Central memory CD4-positive, alpha-beta T cell (primary cell): ENCODE measurements around the gene MRRF.

ENCODE experiments used
- DNase-seq: peaks from one replicate; pipeline ENCODE4 v3.0.0; 2022

MRRF gene

DNA sequence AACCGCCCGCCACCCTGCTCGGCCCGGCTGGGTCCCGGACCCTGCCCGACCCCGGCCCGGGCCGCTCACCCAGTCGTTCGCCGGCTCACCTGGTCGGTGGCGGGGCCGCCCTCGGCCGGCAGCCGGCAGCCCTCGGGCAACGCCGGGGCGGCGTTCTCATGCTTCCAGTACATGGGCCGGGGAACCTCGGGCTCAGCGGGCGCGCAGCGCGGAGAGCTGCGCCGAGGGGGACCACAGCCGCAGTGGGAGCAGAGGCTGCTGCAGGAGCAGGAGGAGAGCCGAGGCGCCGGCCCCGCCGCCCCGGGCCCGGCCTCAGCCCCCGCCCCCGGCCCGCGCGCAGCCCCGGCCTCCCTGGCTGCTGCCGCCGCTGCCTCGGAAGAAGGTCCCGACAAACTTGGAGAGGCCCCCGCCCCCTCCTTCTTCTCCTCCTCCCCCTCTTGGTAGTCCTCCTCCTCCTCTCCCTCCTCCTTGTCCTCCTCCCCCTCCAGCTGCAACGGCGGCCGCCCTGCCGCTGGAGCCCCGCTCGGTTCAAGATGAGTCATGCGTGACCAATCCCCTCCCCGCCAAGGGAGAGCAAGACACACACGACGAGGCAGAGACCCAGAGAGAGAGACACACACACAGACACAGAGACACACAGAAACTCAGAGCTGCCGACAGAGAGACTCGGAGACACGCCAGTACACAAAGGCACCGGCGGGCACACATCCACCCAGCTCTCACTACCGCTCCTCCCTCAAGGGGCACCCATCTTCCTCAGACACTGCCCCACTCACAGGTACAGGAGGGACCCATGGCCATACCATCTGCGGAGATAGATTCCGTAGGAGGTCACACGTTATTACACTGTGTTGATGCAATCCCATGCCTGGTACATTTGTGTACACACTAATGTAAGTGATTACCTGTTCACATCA is 35.9 kb upstream of the MRRF start, which contains the start of gene LHX6:
Gene LHX6, minus strand, starts transcription at position 390 of the 917 bp plus-strand sequence. Its CDS starts 217 bp downstream, at position 173.
- DNase-seq = no peak

GRCh38 chr9:122229485-122229837 is 35.2 kb upstream of the MRRF start:
- DNase-seq = no peak

DNA sequence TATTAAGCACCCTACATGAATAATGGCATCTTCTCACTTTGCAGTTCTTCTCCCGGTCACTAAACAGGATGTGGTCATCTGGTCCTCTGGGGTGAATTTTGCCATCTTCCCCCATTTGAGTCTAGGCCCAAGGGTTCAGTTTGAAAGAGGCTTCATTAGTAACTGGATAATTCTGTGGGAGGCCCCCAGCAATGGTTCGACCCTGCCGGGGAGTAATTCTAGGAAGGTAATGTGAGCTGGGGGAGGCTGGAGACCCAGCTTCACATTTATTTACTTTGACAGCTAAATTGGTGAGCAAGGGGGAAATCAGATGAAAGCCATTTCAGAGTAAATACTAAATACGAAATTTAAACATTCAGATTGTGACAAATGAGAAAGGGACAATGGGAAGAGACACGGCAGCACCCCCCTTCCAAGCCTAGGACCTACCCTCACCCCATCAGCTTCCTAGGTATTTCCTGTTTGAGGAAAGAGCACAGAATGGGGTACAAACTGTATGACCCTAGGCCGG is 31.8 kb upstream of the MRRF start:
- no peak for DNase-seq

- no peak for DNase-seq
These were observed 30.5 kb upstream of the MRRF start for GRCh38 chr9:122234022-122234748.

- DNase-seq = no peak
These were observed 28.0 kb upstream of the MRRF start for GRCh38 chr9:122236681-122237080.

GRCh38 chr9:122239722-122240121 is 25.0 kb upstream of the MRRF start:
- no peak for DNase-seq

GRCh38 chr9:122244349-122244748 is 20.3 kb upstream of the MRRF start:
- no peak for DNase-seq

DNA sequence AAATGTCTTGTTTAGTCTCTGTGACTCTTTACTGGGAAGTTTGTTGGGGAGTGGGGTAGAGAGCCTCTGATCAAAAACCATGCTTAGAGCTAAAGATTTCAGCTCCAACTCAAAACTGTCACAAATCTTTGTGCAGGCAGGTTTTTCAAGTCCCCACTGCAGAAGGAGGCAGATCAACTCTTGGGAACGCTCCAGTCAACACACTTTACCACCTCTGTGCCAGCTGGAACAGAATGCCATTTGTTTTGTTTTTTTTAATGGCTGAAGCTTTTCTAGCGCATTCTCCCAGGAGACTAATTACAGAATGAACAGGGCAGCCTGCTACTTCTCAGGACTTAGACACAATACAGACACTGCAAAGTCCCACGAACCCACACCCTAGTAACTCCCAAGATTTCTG is 18.0 kb upstream of the MRRF start:
- no peak for DNase-seq

DNA sequence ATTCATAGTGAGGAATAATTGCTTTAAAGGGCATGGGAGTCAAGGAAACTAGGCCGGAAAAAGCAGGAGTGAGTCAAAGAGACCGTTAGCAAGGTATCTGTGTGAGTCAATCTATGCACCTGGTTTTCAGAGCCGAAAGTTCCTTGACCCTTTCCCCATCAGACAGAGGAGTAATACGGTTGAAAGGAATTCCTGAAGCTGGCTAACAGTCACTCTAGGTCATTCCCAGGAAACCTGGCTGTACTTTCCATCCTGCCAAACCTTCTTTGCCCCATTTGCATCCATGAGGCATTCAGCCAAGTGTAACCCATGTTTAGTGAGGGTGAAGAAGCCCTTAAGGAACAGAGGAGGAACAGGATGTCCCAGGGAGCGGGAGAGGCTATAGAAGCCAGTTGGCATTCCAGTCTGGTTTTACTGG is 16.2 kb upstream of the MRRF start:
- DNase-seq = no peak

GRCh38 chr9:122251351-122251750 is 13.3 kb upstream of the MRRF start:
- DNase-seq = no peak

- DNase-seq = no peak
These were observed 11.9 kb upstream of the MRRF start for GRCh38 chr9:122252796-122253195.

- DNase-seq = no peak
These were observed 9.9 kb upstream of the MRRF start for GRCh38 chr9:122254761-122255160.

DNA sequence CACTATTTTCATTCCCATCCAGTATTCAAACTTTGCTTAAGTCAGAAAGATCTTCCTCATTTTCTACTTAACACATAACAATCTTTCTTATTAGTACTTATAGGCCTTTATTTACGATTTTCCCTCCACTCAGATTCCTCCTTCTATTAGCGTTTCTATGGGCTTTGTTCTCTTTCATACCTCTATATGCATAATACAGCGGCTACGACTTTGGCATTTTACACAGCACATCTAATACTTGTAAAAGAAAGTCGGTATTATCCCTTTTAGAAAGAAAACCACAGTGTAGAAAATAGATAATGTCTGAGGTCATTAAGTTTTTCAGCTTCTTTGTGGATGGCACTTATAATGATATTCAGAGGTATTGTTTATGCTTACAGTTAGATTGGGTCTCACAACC is 8.5 kb upstream of the MRRF start:
- no peak for DNase-seq

GRCh38 chr9:122258886-122259415 is 5.7 kb upstream of the MRRF start:
- no peak for DNase-seq

GRCh38 chr9:122261469-122261881 is 3.2 kb upstream of the MRRF start:
- DNase-seq = no peak

- DNase-seq = no peak
These were observed 2.6 kb upstream of the MRRF start for GRCh38 chr9:122262073-122262472.

DNA sequence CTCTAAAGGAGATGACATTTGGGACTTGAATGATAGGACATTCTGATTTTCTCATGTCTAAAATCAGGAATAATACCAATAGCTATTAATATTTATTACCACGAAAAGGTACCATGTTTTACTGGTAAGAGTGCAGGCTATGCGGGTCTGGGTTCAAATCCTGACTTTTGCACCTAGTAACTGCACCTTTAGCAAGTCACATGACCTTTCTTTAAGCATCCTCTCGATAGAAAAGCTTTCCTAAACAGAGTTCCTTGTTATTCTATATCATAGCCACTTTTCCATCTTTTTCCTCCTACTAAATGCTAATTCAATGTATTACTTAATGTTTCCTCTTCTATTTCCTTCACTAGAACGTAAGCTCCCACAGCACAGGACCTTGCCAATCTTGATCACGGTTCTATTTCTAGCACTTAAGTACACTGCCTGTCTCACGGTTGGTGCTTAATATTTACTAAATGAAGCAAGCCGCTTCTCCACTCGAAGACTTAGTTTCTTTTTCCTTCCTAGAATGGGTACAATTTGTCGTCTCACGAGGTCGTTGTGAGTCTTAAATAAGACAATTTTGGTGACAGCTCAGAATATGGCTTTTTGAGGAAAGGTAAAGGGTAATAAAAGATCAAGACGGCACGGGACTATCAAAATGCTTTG is 858 bp upstream of the MRRF start:
- no peak for DNase-seq

DNA sequence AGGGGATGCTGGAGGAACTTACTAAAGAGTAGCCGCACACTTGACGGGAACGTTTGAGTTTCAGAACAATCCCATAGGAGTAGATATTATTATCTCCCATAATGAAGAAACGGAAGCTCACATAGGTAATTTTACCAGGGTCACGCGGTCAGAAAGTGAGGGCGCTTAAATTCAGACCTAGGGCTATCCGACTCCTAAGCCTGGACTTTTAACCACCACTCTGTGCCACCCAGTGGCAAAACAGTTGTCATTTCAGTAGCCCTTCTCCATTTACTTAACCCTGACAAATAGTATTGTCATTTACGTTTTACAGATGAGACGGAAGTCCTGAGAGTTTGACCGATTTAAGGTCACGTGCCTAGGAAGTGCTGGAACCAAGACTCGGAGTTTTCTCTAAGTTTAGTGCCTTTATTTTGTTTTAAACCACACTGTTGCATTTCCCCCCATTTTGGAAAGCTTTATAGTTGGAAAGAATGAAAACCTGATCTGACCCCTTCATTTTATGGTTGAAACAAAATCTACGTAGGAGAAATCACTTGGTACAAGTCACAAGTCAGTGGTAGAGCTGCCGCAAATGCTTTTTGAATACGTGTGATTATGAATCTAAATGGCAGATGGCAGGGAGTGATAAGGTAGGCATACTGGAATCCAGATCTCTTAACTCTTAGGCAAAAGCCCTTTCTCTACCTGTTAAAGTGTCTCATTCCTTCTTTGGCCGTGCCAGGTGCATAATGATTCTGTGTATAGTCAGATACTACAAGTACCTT is 650 bp downstream of the MRRF start:
- DNase-seq = peak; percentile 38

- DNase-seq = no peak
These were observed 3.5 kb downstream of the MRRF start for GRCh38 chr9:122268041-122268814.

DNA sequence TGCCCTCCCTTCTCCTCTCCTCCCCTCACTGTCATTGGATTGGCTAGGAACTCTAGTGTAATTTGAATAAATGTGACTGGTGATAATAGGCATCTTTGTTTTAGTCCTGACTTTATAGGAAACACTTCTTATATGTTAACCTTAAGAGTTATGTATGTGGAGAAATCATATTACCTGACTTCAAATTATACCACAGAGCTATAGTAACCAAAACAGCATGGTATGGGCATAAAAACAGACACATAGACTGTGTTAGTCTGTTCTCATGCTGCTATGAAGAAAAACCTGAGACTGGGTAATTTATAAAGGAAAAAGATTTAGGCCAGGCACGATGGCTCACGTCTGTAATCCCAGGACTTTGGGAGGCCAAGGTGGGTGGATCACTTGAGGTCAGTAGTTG is 9.4 kb downstream of the MRRF start:
- no peak for DNase-seq

- no peak for DNase-seq
These were observed 11.4 kb downstream of the MRRF start for GRCh38 chr9:122276096-122276495.
